ENCODE data around the gene PHLDA1. TPM values are rescaled to one million over a fixed set of nuclear protein-coding genes. Genes with fewer than 3 reads are reported as not detected.
A peak's percentile ranks its signal among the peaks of the same experiment; 100 is the strongest.

The PHLDA1 gene
- total and polyA plus RNA-seq, 2 of the 4 experiments (the other 2 are of a cell fraction): 27.8 to 32.4 TPM

DNA sequence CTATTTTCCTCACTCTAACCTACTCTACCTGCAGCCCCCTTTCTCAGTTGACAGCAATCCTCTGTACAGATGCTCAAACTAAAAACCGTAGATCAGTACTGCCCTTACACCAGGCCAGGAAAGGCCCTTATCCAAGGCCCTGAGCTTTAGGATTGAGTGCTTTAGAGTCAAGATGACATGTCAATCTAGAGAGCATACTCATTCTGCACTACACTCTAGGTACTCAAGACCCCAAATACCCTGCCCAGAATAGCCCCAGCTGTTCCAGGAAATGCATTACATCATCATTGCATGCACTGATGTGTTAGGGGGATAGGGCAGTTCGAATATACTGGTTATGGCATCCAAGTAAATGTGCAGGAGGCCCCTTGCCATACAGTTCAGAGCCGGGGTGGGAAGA, 3.5 kb upstream of the PHLDA1 start:
- POLR2A ChIA-PET (ENCODE audit: unreplicated experiment): interaction anchor here (0.6 kb wide), 1 partner anchor 85 kb away, joined by 3 read pairs; no protein-coding TSS in a partner anchor
- intact Hi-C loops (cut with micrococcal nuclease) (no loop called here), dilution Hi-C loops (cut with HindIII; ENCODE audit: low sequenced_read_pairs, unreplicated experiment) (no loop called here), in situ Hi-C loops (cut with MboI; ENCODE audit: low sequenced_read_pairs) (loop anchor here (5.0 to 25.0 kb wide), 3 partner anchors 312 to 698 kb away; partner anchors contain the start of genes BBS10, CAPS2 and GLIPR1L1)
- CTCF ChIA-PET: no interaction called here
- H2BK15ac ChIP-seq (ENCODE audit: low read depth, low read length): peak overlapping the region; percentile 15; the same call in 2 of the 3 replicates
- WGBS, 2 experiments (ENCODE audit: extremely low coverage in 2 of 2, insufficient read length in 1 of 2): no CpG with 5 or more reads among the region's 3 CpGs
- peak overlapping the region; percentile 14; the same call in 1 of the 2 replicates for H3K4me2 ChIP-seq (ENCODE audit: low read depth, low read length)
- H3K23ac ChIP-seq (ENCODE audit: low read depth, low read length): peak overlapping the region; percentile 76
- peaks cover 11% of the 10 kb centered on the region for H3K4me1 ChIP-seq (ENCODE audit: control insufficient read depth, insufficient read depth, low read length)
- peak overlapping the region; percentile 48 for H2AK5ac ChIP-seq (ENCODE audit: low read depth, low read length)
- H3K4me3 ChIP-seq (ENCODE audit: insufficient read depth, low read depth, low read length): no peak overlapping the region
- no TSS peak for BruUV-seq (replicated peaks)
- ATAC-seq (ENCODE audit: low read depth) (no peak), DNase-seq (no peak)
- peaks cover 10 to 42% of the 10 kb centered on the region in 2 experiments for H3K79me1 ChIP-seq (ENCODE audit: low read depth in 1 of 2, low read length in 2 of 2)
- no peaks in the 10 kb centered on the region for H3K27me3 ChIP-seq (ENCODE audit: control insufficient read depth, insufficient read depth, low read length)
- no peak overlapping the region for H2BK20ac ChIP-seq (ENCODE audit: low read depth, low read length)
- peak overlapping the region; percentile 18; the same call in 1 of the 2 replicates for H4K5ac ChIP-seq (ENCODE audit: low read depth, low read length)
- H3K9me3 ChIP-seq (ENCODE audit: control insufficient read depth, insufficient read depth, low read length): no peaks in the 10 kb centered on the region
- H3K27ac ChIP-seq (ENCODE audit: insufficient read depth, low read length): peak overlapping the region; percentile 58
- H4K8ac ChIP-seq (ENCODE audit: low read depth in 2 of 2, low read length in 2 of 2): peak overlapping the region in 1 of 2 experiments; percentile 43; a peak in 1 of 4 replicates
- H3K36me3 ChIP-seq (ENCODE audit: control insufficient read depth, insufficient read depth, low read length): peaks cover 7% of the 10 kb centered on the region
- H3K18ac ChIP-seq (ENCODE audit: low read depth, low read length): no peak overlapping the region
- no peak overlapping the region for H2BK5ac ChIP-seq (ENCODE audit: low read depth, low read length, poor library complexity, severe bottlenecking)
- H2AFZ ChIP-seq (replicated peaks; ENCODE audit: low read length, poor library complexity): no peak overlapping the region
- no peak overlapping the region for H3K9ac ChIP-seq (ENCODE audit: low read depth, low read length)
- no peak overlapping the region; the same call in 1 of the 2 replicates for H3K56ac ChIP-seq (ENCODE audit: extremely low read depth, insufficient read depth, low read length)
- peaks cover 13% of the 10 kb centered on the region for H4K20me1 ChIP-seq (ENCODE audit: insufficient read depth, low read length)
- peak overlapping the region; percentile 41 for H3K4ac ChIP-seq (ENCODE audit: low read depth, low read length)
- H3K9me1 ChIP-seq (ENCODE audit: insufficient read depth, low read length): peaks cover 7% of the 10 kb centered on the region
- peak overlapping the region; percentile 60; the same call in 1 of the 2 replicates for H2BK120ac ChIP-seq (ENCODE audit: low read depth, low read length)
- H4K91ac ChIP-seq (ENCODE audit: insufficient read depth, low read depth, low read length): peak overlapping the region; percentile 8
- peak overlapping the region; percentile 8; the same call in 1 of the 2 replicates for H3K14ac ChIP-seq (replicated peaks; ENCODE audit: low read depth, low read length)
- TF ChIP-seq CEBPB (IDR thresholded peaks at IDR 0.05; ENCODE audit: low read depth, low read length) (0 out of 2 replicates have a peak, but pooled peaks have one; percentile 37), MAFK (IDR thresholded peaks at IDR 0.05; ENCODE audit: low read depth, low read length) (no peak), SMC3 (IDR thresholded peaks at IDR 0.05; ENCODE audit: low read depth, low read length) (no peak), BHLHE40 (IDR thresholded peaks at IDR 0.05; ENCODE audit: low read depth, low read length) (no peak), RAD21 (IDR thresholded peaks at IDR 0.05; ENCODE audit: low read length) (no peak), MAZ (IDR thresholded peaks at IDR 0.05; ENCODE audit: borderline replicate concordance, low read depth, low read length) (no peak), NFE2L2 (IDR thresholded peaks at IDR 0.05; ENCODE audit: low read depth, low read length) (no peak)
- TF ChIP-seq, protein P1, sequence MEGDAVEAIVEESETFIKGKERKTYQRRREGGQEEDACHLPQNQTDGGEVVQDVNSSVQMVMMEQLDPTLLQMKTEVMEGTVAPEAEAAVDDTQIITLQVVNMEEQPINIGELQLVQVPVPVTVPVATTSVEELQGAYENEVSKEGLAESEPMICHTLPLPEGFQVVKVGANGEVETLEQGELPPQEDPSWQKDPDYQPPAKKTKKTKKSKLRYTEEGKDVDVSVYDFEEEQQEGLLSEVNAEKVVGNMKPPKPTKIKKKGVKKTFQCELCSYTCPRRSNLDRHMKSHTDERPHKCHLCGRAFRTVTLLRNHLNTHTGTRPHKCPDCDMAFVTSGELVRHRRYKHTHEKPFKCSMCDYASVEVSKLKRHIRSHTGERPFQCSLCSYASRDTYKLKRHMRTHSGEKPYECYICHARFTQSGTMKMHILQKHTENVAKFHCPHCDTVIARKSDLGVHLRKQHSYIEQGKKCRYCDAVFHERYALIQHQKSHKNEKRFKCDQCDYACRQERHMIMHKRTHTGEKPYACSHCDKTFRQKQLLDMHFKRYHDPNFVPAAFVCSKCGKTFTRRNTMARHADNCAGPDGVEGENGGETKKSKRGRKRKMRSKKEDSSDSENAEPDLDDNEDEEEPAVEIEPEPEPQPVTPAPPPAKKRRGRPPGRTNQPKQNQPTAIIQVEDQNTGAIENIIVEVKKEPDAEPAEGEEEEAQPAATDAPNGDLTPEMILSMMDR (conservative IDR thresholded peaks at IDR 0.05; ENCODE audit: low read depth, low read length): no peak
- TF ChIP-seq, protein P2, sequence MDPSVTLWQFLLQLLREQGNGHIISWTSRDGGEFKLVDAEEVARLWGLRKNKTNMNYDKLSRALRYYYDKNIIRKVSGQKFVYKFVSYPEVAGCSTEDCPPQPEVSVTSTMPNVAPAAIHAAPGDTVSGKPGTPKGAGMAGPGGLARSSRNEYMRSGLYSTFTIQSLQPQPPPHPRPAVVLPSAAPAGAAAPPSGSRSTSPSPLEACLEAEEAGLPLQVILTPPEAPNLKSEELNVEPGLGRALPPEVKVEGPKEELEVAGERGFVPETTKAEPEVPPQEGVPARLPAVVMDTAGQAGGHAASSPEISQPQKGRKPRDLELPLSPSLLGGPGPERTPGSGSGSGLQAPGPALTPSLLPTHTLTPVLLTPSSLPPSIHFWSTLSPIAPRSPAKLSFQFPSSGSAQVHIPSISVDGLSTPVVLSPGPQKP (IDR thresholded peaks at IDR 0.05; ENCODE audit: borderline replicate concordance, low read depth, low read length): no peak
- no peak overlapping the region for H2AK9ac ChIP-seq (replicated peaks; ENCODE audit: low read depth, low read length, poor library complexity)
